ENCODE measurements around the gene HOXD12.

DNA sequence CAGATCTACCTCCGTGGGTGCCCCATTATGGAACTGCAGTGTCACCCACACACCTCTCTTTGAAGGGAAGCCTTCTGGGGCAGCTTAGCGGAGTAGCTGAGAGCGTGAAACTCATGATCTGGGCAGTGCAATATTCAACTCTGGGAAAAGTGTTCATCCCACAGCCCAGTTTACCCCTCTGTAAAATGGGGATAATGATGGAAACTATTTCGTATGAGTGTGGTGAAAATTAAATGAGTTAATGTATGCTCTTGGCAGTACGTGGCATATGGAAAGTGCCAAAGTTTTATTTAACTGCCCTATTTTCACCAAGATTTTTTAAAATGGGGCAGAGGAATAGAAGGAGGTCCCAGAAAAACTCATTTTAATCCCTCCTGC is 27.3 kb upstream of the HOXD12 start:
- TF ChIP-seq POLR2A (IDR thresholded peaks at IDR 0.05) (no peak), EP300 (IDR thresholded peaks at IDR 0.05) (no peak)
- TF ChIP-seq, protein P1, sequence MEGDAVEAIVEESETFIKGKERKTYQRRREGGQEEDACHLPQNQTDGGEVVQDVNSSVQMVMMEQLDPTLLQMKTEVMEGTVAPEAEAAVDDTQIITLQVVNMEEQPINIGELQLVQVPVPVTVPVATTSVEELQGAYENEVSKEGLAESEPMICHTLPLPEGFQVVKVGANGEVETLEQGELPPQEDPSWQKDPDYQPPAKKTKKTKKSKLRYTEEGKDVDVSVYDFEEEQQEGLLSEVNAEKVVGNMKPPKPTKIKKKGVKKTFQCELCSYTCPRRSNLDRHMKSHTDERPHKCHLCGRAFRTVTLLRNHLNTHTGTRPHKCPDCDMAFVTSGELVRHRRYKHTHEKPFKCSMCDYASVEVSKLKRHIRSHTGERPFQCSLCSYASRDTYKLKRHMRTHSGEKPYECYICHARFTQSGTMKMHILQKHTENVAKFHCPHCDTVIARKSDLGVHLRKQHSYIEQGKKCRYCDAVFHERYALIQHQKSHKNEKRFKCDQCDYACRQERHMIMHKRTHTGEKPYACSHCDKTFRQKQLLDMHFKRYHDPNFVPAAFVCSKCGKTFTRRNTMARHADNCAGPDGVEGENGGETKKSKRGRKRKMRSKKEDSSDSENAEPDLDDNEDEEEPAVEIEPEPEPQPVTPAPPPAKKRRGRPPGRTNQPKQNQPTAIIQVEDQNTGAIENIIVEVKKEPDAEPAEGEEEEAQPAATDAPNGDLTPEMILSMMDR (IDR thresholded peaks at IDR 0.05): no peak

All from ovary (tissue), 3 donors.